NT2/D1 (cell line): ENCODE results near the gene GALNT14.

ENCODE experiments used
- DNase-seq: peaks from one replicate; pipeline ENCODE4 v3.0.0-alpha.2; 2011; ENCODE audit warnings: low read depth, low spot score
- H3K27me3 ChIP-seq: 2 replicates; pipeline ENCODE4 v1.6.0; 2011; ENCODE audit warnings: mild to moderate bottlenecking; ENCODE audit not compliant: insufficient read length, insufficient read depth
- H3K36me3 ChIP-seq: 2 replicates; pipeline ENCODE4 v1.6.1; 2011; ENCODE audit warnings: mild to moderate bottlenecking, low read length, mixed read lengths; ENCODE audit not compliant: insufficient read depth, insufficient read length
- H3K4me1 ChIP-seq: 2 replicates; pipeline ENCODE4 v1.5.1; 2011; ENCODE audit not compliant: insufficient read depth, insufficient read length
- H3K4me3 ChIP-seq: 2 replicates; pipeline ENCODE4 v1.5.1; 2011; ENCODE audit warnings: low read depth; ENCODE audit not compliant: insufficient read length
- H3K9ac ChIP-seq: 2 replicates; pipeline ENCODE4 v1.6.0; 2011; ENCODE audit warnings: low read depth; ENCODE audit not compliant: insufficient read length
- H3K9me3 ChIP-seq: 2 replicates; pipeline ENCODE4 v1.5.1; 2011; ENCODE audit warnings: mild to moderate bottlenecking, low read length; ENCODE audit not compliant: insufficient read depth
- SUZ12 ChIP-seq: IDR thresholded peaks from 2 replicates; pipeline ENCODE4 v1.6.1; 2011; ENCODE audit not compliant: insufficient read length, insufficient read depth; ENCODE audit errors: extremely low read depth
- YY1 ChIP-seq: IDR thresholded peaks from 2 replicates; pipeline ENCODE4 v1.6.1; 2011; ENCODE audit not compliant: insufficient read length, insufficient read depth
- ZNF274 ChIP-seq: IDR thresholded peaks from 2 replicates; pipeline ENCODE4 v1.6.1; 2011; ENCODE audit warnings: mild to moderate bottlenecking, low read depth, low read length

GALNT14 gene

DNA sequence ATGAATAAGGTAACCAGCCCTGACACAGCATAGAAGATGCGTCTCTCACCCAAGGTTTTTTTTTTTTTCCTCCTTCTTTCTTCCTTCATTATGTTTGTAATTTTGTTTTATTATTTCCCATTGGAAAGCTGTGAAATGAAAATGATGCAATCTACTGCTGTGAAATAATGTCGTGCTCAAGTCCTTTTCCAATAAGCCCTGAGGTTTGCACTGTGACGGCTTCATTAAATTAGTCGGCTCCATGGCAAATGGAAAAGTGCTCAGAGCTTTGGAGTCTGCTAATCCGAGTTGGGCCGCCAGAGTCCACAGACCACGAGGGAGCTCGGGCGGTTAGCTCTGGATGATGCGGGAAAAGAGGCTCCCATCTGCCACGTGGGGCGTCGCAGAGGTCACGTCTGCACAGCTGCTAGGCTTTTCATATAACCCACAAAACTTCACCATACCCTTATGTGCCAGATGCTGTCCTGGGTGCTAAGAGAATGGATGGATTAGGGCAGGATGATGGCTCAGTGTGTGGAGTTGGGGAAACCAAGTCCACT is 238.7 kb downstream of the GALNT14 start:
- no peak overlapping the region for H3K9ac ChIP-seq
- TF ChIP-seq SUZ12 (no peak), YY1 (no peak), ZNF274 (no peak)
- no peak for DNase-seq
- H3K27me3 ChIP-seq = no peaks in the 10 kb centered on the region
- no peaks in the 10 kb centered on the region for H3K36me3 ChIP-seq
- peaks cover 16% of the 10 kb centered on the region; the same call in 1 of the 2 replicates for H3K9me3 ChIP-seq
- no peak overlapping the region for H3K4me3 ChIP-seq
- no peaks in the 10 kb centered on the region for H3K4me1 ChIP-seq

DNA sequence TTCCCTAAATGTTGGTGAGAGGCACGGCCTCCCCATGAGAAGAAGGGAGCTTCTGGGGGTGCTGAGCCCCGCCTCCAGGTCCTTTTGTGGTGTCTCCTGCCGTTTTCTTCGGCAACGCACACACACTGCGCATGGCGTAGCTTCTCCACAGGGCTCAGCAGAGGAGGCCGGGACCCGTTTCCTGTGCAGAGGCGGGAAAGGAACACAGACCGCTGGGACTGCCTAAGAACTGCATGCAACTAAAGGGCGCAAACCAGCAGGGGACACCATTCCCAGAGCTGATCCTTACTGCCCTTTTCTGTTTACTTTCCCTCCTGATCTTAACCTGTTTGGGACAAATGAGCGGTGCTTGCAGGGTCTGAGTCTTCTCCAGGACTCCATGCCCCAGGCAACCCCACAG is 240.7 kb downstream of the GALNT14 start:
- TF ChIP-seq SUZ12 = no peak
- no peak for TF ChIP-seq YY1
- no peak for TF ChIP-seq ZNF274
- H3K9ac ChIP-seq = no peak overlapping the region

DNA sequence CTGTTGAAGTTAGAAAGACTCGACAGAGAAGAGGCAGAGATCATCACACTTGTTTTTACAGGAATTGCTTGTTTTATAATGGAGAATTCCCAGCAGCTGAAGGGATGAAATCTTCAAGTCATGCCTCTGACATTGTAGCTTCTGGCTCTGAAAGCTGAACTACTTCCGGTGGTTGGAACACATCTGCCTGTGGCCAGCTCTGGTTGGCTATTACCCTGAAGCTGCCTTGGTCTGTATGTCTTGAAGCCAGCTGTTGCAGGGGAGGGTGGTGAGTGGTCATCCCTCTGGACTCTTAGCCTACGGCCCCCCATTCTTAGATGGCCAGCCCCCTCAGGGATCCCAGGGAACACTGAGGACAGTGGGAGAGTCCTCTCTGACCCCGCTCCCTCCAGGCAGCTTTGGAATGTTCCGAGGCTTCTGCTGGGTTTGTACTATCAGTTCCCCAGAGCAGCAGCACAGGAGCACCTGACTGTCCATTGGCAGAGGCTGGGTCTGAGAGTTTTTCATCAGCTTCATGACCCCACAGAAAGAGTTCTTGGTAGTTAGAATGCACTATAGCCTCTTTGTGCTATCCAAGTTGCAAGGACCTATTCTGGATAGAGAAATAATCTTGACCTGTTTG is 243.6 kb downstream of the GALNT14 start:
- H3K36me3 ChIP-seq = no peaks in the 10 kb centered on the region
- peaks cover 15% of the 10 kb centered on the region for H3K9me3 ChIP-seq
- H3K9ac ChIP-seq = no peak overlapping the region
- TF ChIP-seq ZNF274 (no peak), YY1 (no peak), SUZ12 (no peak)
- H3K27me3 ChIP-seq = no peaks in the 10 kb centered on the region
- DNase-seq = no peak
- H3K4me1 ChIP-seq = no peaks in the 10 kb centered on the region
- H3K4me3 ChIP-seq = no peak overlapping the region

More for the DNA sequence above, 240.7 kb downstream of the GALNT14 start:
- Histone ChIP-seq H3K27me3 (no peaks in the 10 kb centered on the region), H3K4me1 (no peaks in the 10 kb centered on the region), H3K4me3 (no peak overlapping the region), H3K9me3 (peaks cover 13% of the 10 kb centered on the region), H3K36me3 (no peaks in the 10 kb centered on the region)
- DNase-seq = no peak

DNA sequence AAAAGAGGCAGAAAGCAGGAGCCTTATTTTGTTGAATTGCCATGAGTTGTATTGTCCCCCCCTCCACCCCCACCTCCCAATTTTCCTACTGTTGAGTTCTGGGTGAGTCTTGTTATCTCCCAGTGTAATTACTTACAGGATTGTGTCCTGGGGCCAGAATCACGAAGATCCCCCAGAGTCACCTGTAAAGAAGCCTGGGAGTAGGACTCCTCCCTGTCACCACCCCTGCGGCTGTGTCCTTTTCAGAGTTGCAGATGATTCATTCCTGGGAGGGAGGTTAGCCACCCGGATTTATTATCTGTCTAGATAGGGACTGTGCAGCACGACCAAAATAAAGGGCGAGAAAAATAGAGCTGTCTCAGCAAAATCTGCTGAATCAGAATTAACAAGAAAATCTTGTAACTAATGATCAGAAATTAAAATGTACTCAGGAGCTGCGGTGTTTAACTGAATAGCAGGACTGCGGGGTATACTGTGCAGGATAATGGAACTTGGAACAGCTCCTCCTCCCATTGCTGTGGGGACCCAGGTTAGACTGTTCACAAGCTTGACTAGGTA is 249.3 kb downstream of the GALNT14 start:
- H3K4me1 ChIP-seq = peaks cover 11% of the 10 kb centered on the region
- H3K27me3 ChIP-seq = no peaks in the 10 kb centered on the region
- H3K9ac ChIP-seq = no peak overlapping the region
- H3K4me3 ChIP-seq = no peak overlapping the region
- TF ChIP-seq YY1 (no peak), ZNF274 (no peak), SUZ12 (no peak)
- peaks cover 9% of the 10 kb centered on the region for H3K9me3 ChIP-seq
- no peak for DNase-seq
- no peaks in the 10 kb centered on the region for H3K36me3 ChIP-seq

DNA sequence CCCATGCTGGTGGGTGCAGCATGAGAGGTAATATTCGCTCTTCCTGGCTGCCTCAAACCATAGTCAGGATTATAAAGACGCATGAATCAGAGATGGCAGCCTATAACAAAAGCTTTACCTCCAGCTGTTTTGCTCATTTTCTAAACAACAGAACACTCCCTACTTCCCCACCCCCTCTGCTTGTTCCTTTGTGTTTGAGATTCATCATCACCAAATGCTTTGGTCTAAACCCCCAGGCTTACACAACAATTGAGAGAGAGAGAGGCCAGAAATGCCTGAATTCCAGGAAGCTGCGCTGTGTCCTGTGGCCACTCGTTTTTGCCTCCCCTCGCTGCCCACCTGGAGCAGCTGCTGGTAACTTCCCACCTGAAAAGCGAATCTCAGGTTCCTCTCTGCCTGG is 252.2 kb downstream of the GALNT14 start:
- H3K27me3 ChIP-seq = no peaks in the 10 kb centered on the region
- peaks cover 11% of the 10 kb centered on the region for H3K4me1 ChIP-seq
- H3K36me3 ChIP-seq = no peaks in the 10 kb centered on the region
- H3K9me3 ChIP-seq = peaks cover 4% of the 10 kb centered on the region; the same call in 1 of the 2 replicates
- no peak for TF ChIP-seq SUZ12
- no peak for TF ChIP-seq ZNF274
- TF ChIP-seq YY1 = no peak
- no peak overlapping the region for H3K4me3 ChIP-seq
- H3K9ac ChIP-seq = no peak overlapping the region
- peak; percentile 79 for DNase-seq

DNA sequence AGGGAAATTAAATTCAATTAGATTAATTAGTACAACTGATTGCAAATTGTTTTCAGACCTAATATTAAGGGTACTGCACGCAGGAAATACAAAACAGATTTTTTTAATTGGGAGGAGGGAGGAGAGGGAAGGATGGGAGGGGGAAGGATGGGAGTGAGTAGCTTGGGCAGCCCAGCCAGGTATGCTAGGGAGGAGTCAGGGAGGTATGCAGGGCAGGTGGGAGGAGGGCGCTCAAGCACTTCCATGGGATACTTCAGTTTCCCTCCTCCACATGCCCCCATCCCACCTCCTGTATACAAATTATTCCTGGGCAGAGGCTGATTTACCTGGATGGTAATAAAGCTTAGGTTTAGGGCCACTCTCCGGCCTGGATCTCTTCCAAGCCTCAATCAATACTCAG is 254.4 kb downstream of the GALNT14 start:
- no peak overlapping the region for H3K4me3 ChIP-seq
- H3K9me3 ChIP-seq = peaks cover 4% of the 10 kb centered on the region; the same call in 1 of the 2 replicates
- no peaks in the 10 kb centered on the region for H3K27me3 ChIP-seq
- TF ChIP-seq YY1 = no peak
- no peak for TF ChIP-seq ZNF274
- TF ChIP-seq SUZ12 = no peak
- no peak overlapping the region for H3K9ac ChIP-seq
- no peak for DNase-seq
- peaks cover 11% of the 10 kb centered on the region for H3K4me1 ChIP-seq
- H3K36me3 ChIP-seq = no peaks in the 10 kb centered on the region

DNA sequence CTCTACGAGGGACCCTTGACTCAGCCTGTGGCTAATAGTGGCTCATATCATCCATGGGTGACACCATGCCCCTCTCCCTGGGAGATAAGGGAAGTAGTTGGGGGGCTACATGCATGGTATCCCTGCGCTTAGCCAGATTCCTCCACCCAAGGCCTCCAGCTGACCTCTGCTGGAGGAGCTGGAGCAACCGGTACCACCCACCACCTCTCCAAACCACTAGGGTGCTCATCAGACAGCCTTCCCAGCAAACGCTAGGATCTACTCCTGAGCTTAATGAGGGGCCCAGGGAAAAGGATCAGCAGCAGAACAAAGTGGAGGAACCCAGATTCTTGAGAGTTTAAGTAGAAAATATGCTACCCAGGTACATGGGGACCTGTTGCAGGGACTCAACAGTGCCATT is 255.1 kb downstream of the GALNT14 start:
- TF ChIP-seq ZNF274 = no peak
- no peak for TF ChIP-seq YY1
- no peak for TF ChIP-seq SUZ12
- Histone ChIP-seq H3K4me3 (no peak overlapping the region), H3K27me3 (no peaks in the 10 kb centered on the region), H3K9me3 (peaks cover 4% of the 10 kb centered on the region; the same call in 1 of the 2 replicates), H3K9ac (no peak overlapping the region), H3K4me1 (peaks cover 8% of the 10 kb centered on the region), H3K36me3 (no peaks in the 10 kb centered on the region)
- no peak for DNase-seq
